ENCODE results near the gene ARFGEF3. TPM values are rescaled to one million over a fixed set of nuclear protein-coding genes. Genes with fewer than 3 reads are reported as not detected.

The ARFGEF3 gene
- total and polyA plus RNA-seq, 10 of the 15 experiments (the other 5 are each of a cell fraction or from before 2014, with no cell fraction given), result under 0.01 to 0.08 (median 0.02) TPM; not detected in 1

DNA sequence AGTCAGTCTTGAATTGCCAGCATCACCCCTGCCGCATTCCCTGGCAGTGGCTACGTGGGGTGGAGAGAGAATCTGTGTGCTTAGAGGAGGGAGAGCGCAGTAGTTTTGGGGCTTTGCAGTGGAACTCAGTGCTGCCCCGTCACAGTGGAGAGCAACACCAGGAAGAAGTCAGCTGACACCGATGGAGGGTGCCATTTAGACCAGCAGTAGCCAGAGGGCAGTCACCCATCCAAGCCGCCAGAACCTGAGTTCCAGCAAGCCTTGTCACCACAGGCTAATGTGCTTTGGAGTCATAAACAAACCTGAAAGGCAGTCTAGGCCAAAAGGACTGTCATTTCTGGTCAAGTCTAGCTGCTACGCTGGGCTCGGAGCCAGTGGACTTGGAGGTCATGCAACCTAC is 32.5 kb upstream of the ARFGEF3 start:
- Histone ChIP-seq H3K27ac (ENCODE audit: control insufficient read depth, insufficient read depth) (no peak overlapping the region), H3K4me1 (ENCODE audit: control insufficient read depth, insufficient read depth, low read length) (no peaks in the 10 kb centered on the region), H3K79me2 (ENCODE audit: control insufficient read depth, insufficient read depth, low read length) (no peaks in the 10 kb centered on the region), H3K9ac (ENCODE audit: control insufficient read depth, insufficient read depth, low read length) (no peak overlapping the region), H3K9me3 (replicated peaks; ENCODE audit: control insufficient read depth, insufficient read depth, low read length) (no peaks in the 10 kb centered on the region), H3K27me3 (replicated peaks in 1 of 2; ENCODE audit: control insufficient read depth in 2 of 2, insufficient read depth in 2 of 2, low read length in 1 of 2) (no peaks in the 10 kb centered on the region; a peak in 1 of 4 replicates), H3K4me2 (ENCODE audit: control insufficient read depth, insufficient read depth) (no peak overlapping the region), H3K4me3 (no peak overlapping the region), H2AFZ (ENCODE audit: control insufficient read depth, low read depth, low read length) (no peak overlapping the region), H3K36me3 (ENCODE audit: control insufficient read depth in 2 of 2, insufficient read depth in 2 of 2, low read length in 1 of 2) (no peaks in the 10 kb centered on the region), H4K20me1 (ENCODE audit: control insufficient read depth, insufficient read depth) (no peaks in the 10 kb centered on the region)
- SMC1A ChIA-PET (ENCODE audit: uncharacterized antibody, unreplicated experiment), result no interaction called here
- FAIRE-seq (no peak), DNase-seq (ENCODE audit: low read depth, low spot score) (no peak), ATAC-seq (peak; percentile 28; the same call in 1 of the 3 replicates)
- intact Hi-C loops (cut with micrococcal nuclease; ENCODE audit: unreplicated experiment), result no loop called here
- POLR2A ChIA-PET, result no interaction called here
- in situ Hi-C loops (cut with MboI), result no loop called here
- CTCF ChIA-PET, result interaction anchor here (1.4 kb wide), 1 partner anchor 13 kb away, joined by 4 read pairs; no protein-coding TSS in a partner anchor
- 40% methylated on average over 8 of the region's 8 CpGs for WGBS (ENCODE audit: insufficient coverage, insufficient replicate concordance, low lambda C conversion rate, missing lambda C conversion rate)
- TF ChIP-seq BRCA1 (IDR thresholded peaks at IDR 0.05; ENCODE audit: low read depth, low read length) (no peak), CTCF (IDR thresholded peaks at IDR 0.05 in 2 of 3, conservative IDR thresholded peaks at IDR 0.05 in 1 of 3; ENCODE audit: control insufficient read depth in 2 of 3, extremely low read depth in 1 of 3, insufficient read depth in 1 of 3, low read depth in 3 of 3, low read length in 3 of 3) (0 out of 6 replicates have a peak, but pooled peaks of 1 of the 3 experiments have one; percentile 4)
- no TSS peak for BruUV-seq (replicated peaks)
- RAD21 ChIA-PET (ENCODE audit: unreplicated experiment), result interaction anchor here (0.5 kb wide), 1 partner anchor 329 kb away, joined by 5 read pairs; no protein-coding TSS in a partner anchor

GRCh38 chr6:138142806-138143205 is 18.9 kb upstream of the ARFGEF3 start:
- no peak for TF ChIP-seq NFYB (IDR thresholded peaks at IDR 0.05; ENCODE audit: insufficient read depth, low read depth, low read length)
- no peaks in the 10 kb centered on the region for H3K79me2 ChIP-seq (ENCODE audit: control insufficient read depth, insufficient read depth, low read length)
- no peak for DNase-seq (ENCODE audit: low read depth, low spot score)
- H3K9me3 ChIP-seq (replicated peaks; ENCODE audit: control insufficient read depth, insufficient read depth, low read length), result no peaks in the 10 kb centered on the region; the same call in 2 of the 3 replicates
- FAIRE-seq, result no peak
- CTCF ChIA-PET, result interaction anchor here (1.0 to 1.4 kb wide), 2 partner anchors 13 to 242 kb away, joined by 3 to 5 read pairs; no protein-coding TSS in a partner anchor
- ATAC-seq, result no peak
- H3K27me3 ChIP-seq (replicated peaks in 1 of 2; ENCODE audit: control insufficient read depth in 2 of 2, insufficient read depth in 2 of 2, low read length in 1 of 2), result peaks cover 0 to 1% of the 10 kb centered on the region in 2 experiments; a peak in 1 of 4 replicates
- RAD21 ChIA-PET (ENCODE audit: unreplicated experiment), result no interaction called here
- intact Hi-C loops (cut with micrococcal nuclease; ENCODE audit: unreplicated experiment), result no loop called here
- in situ Hi-C loops (cut with MboI), result no loop called here
- H4K20me1 ChIP-seq (ENCODE audit: control insufficient read depth, insufficient read depth), result no peaks in the 10 kb centered on the region
- no peak overlapping the region for H3K27ac ChIP-seq (ENCODE audit: control insufficient read depth, insufficient read depth)
- POLR2A ChIA-PET, result no interaction called here
- H3K9ac ChIP-seq (ENCODE audit: control insufficient read depth, insufficient read depth, low read length), result no peak overlapping the region
- H2AFZ ChIP-seq (ENCODE audit: control insufficient read depth, low read depth, low read length), result no peak overlapping the region
- no peaks in the 10 kb centered on the region for H3K36me3 ChIP-seq (ENCODE audit: control insufficient read depth in 2 of 2, insufficient read depth in 2 of 2, low read length in 1 of 2)
- SMC1A ChIA-PET (ENCODE audit: uncharacterized antibody, unreplicated experiment), result interaction anchor here (0.6 to 1.1 kb wide), 2 partner anchors 9 to 10 kb away, joined by 3 to 4 read pairs; no protein-coding TSS in a partner anchor
- no peak overlapping the region for H3K4me3 ChIP-seq
- BruUV-seq (replicated peaks), result no TSS peak
- no peaks in the 10 kb centered on the region for H3K4me1 ChIP-seq (ENCODE audit: control insufficient read depth, insufficient read depth, low read length)
- 27% methylated on average over 4 of the region's 4 CpGs for WGBS (ENCODE audit: insufficient coverage, insufficient replicate concordance, low lambda C conversion rate, missing lambda C conversion rate)
- H3K4me2 ChIP-seq (ENCODE audit: control insufficient read depth, insufficient read depth), result no peak overlapping the region

Data from GM12878 (cell line).